Measurements from ENCODE around the gene C1orf105. TPM values are rescaled to one million over a fixed set of nuclear protein-coding genes. Genes with fewer than 3 reads are reported as not detected.

C1orf105 gene
- polyA plus RNA-seq, 1 of the 3 experiments (the other 2 are of a cell fraction), result not detected

DNA sequence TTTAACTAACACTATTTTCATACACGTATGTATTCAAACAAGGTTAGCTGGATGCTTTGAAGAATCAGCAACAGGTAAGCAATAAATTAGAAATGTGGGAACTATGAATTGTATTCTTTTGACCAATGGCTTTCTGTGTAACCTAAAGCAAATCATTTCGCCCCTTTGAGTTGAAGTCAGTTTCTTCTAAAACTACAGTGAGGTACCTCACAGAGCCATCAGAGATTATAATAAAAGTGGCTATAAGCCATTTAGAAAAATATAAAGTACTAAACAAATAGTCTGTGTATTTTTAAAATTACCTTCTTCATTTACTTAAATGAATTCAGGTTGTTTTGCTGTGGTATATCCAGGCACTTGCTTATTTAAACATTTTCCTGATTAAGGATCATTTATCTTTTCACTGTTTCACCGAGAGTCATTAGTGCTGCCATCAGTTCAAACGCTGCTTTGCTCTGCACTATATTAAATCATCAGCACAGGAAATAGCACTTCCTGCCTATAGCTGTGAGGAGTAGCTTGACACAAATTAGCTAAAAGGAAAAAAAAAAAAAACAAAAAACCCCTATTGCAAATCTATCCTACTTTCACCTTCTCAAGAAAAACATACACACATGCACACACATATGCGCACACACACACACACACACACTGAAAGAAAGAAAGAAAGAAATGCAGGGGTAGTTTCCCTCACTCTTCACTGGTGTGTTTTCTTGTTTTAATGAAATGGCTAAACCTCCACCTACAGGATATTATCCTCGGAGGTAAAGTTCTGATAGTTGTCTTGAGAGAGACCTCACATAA is 39.8 kb upstream of the C1orf105 start (continued):
- TF ChIP-seq, protein P1, sequence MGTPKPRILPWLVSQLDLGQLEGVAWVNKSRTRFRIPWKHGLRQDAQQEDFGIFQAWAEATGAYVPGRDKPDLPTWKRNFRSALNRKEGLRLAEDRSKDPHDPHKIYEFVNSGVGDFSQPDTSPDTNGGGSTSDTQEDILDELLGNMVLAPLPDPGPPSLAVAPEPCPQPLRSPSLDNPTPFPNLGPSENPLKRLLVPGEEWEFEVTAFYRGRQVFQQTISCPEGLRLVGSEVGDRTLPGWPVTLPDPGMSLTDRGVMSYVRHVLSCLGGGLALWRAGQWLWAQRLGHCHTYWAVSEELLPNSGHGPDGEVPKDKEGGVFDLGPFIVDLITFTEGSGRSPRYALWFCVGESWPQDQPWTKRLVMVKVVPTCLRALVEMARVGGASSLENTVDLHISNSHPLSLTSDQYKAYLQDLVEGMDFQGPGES (IDR thresholded peaks at IDR 0.05; ENCODE audit: low read depth, low read length), result no peak
- no peak for TF ChIP-seq TEAD4 (IDR thresholded peaks at IDR 0.05; ENCODE audit: borderline replicate concordance, insufficient read depth)

DNA sequence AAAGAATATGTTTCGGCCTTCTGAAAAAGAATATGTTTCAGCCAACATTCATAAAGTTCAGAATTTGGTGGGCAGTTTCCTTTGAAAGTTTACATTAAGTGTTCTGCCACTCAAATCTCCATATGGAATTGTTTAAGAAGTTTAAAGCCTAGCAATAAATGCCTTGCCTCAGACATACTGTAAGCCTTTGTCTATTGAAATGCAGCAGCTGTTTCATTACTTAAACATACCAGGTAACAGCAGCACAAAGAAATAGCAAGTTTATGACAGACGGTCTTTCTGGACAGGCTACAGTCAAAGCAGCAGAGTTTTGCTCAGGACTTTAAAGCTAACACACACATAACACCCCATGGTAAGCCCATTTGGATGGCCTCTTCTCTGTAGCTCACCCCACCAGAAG is 38.5 kb upstream of the C1orf105 start:
- ChIA-PET CTCF (interaction anchor here (1.3 to 1.7 kb wide), 3 partner anchors 10 to 291 kb away, joined by 3 to 7 read pairs (median 3); no protein-coding TSS in a partner anchor), POLR2A (no interaction called here)
- no peak overlapping the region for H3K4me3 ChIP-seq (ENCODE audit: low read depth in 2 of 2, low read length in 1 of 2)
- H3K9me2 ChIP-seq, result no peaks in the 10 kb centered on the region
- no peak overlapping the region for H3K9ac ChIP-seq
- peaks cover 0 to 16% of the 10 kb centered on the region in 2 experiments for H3K36me3 ChIP-seq (replicated peaks in 1 of 2; ENCODE audit: control insufficient read depth in 1 of 2, insufficient read depth in 2 of 2, low read length in 1 of 2)
- peaks cover 16 to 45% of the 10 kb centered on the region in 2 experiments; a peak in 3 of 4 replicates for H3K4me1 ChIP-seq (ENCODE audit: control insufficient read depth in 1 of 2, insufficient read depth in 2 of 2, low read depth in 1 of 2, low read length in 1 of 2)
- H3K9me3 ChIP-seq, result no peaks in the 10 kb centered on the region
- H3K27ac ChIP-seq (ENCODE audit: low read depth in 2 of 2, low read length in 1 of 2), result peak overlapping the region in 1 of 2 experiments; percentile 53; a peak in 2 of 4 replicates
- no peak overlapping the region for H3K4me2 ChIP-seq
- no peaks in the 10 kb centered on the region for H3K79me2 ChIP-seq (ENCODE audit: insufficient read depth)
- no peak for TF ChIP-seq NFIC (IDR thresholded peaks at IDR 0.05; ENCODE audit: borderline replicate concordance)
- no peak for TF ChIP-seq ELF1 (IDR thresholded peaks at IDR 0.05)
- TF ChIP-seq SMC3 (IDR thresholded peaks at IDR 0.05; ENCODE audit: low read depth, low read length), result no peak
- TF ChIP-seq GABPA (IDR thresholded peaks at IDR 0.05; ENCODE audit: low read depth), result no peak
- TF ChIP-seq MEF2A (IDR thresholded peaks at IDR 0.05; ENCODE audit: borderline replicate concordance, low read depth), result no peak
- no peak for TF ChIP-seq EP300 (IDR thresholded peaks at IDR 0.05; ENCODE audit: borderline replicate concordance in 1 of 2, low read depth in 1 of 2, low read length in 1 of 2)
- TF ChIP-seq TEAD4 (IDR thresholded peaks at IDR 0.05; ENCODE audit: borderline replicate concordance, insufficient read depth), result no peak
- TF ChIP-seq POLR2AphosphoS5 (IDR thresholded peaks at IDR 0.05; ENCODE audit: low read depth, low read length), result no peak
- TF ChIP-seq FOXM1 (IDR thresholded peaks at IDR 0.05; ENCODE audit: low read depth), result no peak
- no peak for TF ChIP-seq JUND (IDR thresholded peaks at IDR 0.05)
- TF ChIP-seq RCOR1 (IDR thresholded peaks at IDR 0.05; ENCODE audit: low read length), result no peak
- TF ChIP-seq, protein P2, sequence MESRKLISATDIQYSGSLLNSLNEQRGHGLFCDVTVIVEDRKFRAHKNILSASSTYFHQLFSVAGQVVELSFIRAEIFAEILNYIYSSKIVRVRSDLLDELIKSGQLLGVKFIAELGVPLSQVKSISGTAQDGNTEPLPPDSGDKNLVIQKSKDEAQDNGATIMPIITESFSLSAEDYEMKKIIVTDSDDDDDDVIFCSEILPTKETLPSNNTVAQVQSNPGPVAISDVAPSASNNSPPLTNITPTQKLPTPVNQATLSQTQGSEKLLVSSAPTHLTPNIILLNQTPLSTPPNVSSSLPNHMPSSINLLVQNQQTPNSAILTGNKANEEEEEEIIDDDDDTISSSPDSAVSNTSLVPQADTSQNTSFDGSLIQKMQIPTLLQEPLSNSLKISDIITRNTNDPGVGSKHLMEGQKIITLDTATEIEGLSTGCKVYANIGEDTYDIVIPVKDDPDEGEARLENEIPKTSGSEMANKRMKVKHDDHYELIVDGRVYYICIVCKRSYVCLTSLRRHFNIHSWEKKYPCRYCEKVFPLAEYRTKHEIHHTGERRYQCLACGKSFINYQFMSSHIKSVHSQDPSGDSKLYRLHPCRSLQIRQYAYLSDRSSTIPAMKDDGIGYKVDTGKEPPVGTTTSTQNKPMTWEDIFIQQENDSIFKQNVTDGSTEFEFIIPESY (IDR thresholded peaks at IDR 0.05; ENCODE audit: borderline replicate concordance, low read depth), result no peak
- TF ChIP-seq YY1 (IDR thresholded peaks at IDR 0.05; ENCODE audit: low read depth), result no peak
- H3F3A ChIP-seq (replicated peaks; ENCODE audit: insufficient read depth), result no peaks in the 10 kb centered on the region
- WGBS (ENCODE audit: low lambda C conversion rate), result 77% methylated on average over 2 of the region's 2 CpGs
- no peaks in the 10 kb centered on the region for H3K27me3 ChIP-seq (ENCODE audit: insufficient read depth)
- no peak overlapping the region for H2AFZ ChIP-seq (ENCODE audit: low read depth)
- DNase-seq, result no peak
- H4K20me1 ChIP-seq (ENCODE audit: insufficient read depth), result no peaks in the 10 kb centered on the region

Measured in SK-N-SH (cell line).